DMS53 treated with DMSO at 0.1 percent for 48 hours (cell line): ENCODE data around the gene U2SURP.
"Not testable (repeated sequence)": the region's sequence is repeated elsewhere in the genome, so short reads cannot be mapped to it uniquely, and the experiment has no call there.

Source experiments
- DNase-seq: peaks from one replicate; lab custom pipeline; 2025; ENCODE audit not compliant: unreplicated experiment; lab: John Stamatoyannopoulos, UW

Gene U2SURP

GRCh38 chr3:142976621-142977398 is 24.6 kb upstream of the U2SURP start:
- peak; percentile 50 for DNase-seq

GRCh38 chr3:142977399-142977728 is 24.0 kb upstream of the U2SURP start:
- DNase-seq, result no peak

- DNase-seq, result no peak
Observed at GRCh38 chr3:142981108-142981507, 20.3 kb upstream of the U2SURP start.

- DNase-seq, result no peak
Observed at GRCh38 chr3:142982038-142982773, 19.2 kb upstream of the U2SURP start.

- no peak for DNase-seq
Observed at GRCh38 chr3:142983318-142983717, 18.1 kb upstream of the U2SURP start.

GRCh38 chr3:142984255-142984654 is 17.1 kb upstream of the U2SURP start:
- DNase-seq, result no peak

- DNase-seq, result peak; percentile 36
Observed at GRCh38 chr3:142987080-142987700, 14.2 kb upstream of the U2SURP start.

- no peak for DNase-seq
Observed at GRCh38 chr3:142987707-142988106, 13.7 kb upstream of the U2SURP start.

- not testable (repeated sequence) for DNase-seq
Observed at GRCh38 chr3:142988221-142988620, 13.1 kb upstream of the U2SURP start.

- not testable (repeated sequence) for DNase-seq
Observed at GRCh38 chr3:142988826-142989225, 12.5 kb upstream of the U2SURP start.

GRCh38 chr3:142990721-142991120 is 10.6 kb upstream of the U2SURP start:
- DNase-seq, result no peak

GRCh38 chr3:142992323-142992722 is 9.0 kb upstream of the U2SURP start:
- DNase-seq, result no peak

- DNase-seq, result peak; percentile 33
Observed at GRCh38 chr3:142993958-142994442, 7.4 kb upstream of the U2SURP start.

GRCh38 chr3:142997330-142997729 is 4.0 kb upstream of the U2SURP start:
- no peak for DNase-seq

GRCh38 chr3:142998439-142998838 is 2.9 kb upstream of the U2SURP start:
- no peak for DNase-seq

- DNase-seq, result no peak
Observed at GRCh38 chr3:142999881-143000280, 1.5 kb upstream of the U2SURP start.

GRCh38 chr3:143000528-143000927 is 842 bp upstream of the U2SURP start:
- DNase-seq, result no peak

- peak; percentile 79 for DNase-seq
Observed at GRCh38 chr3:143001034-143001368, 369 bp upstream of the U2SURP start.

- no peak for DNase-seq
Observed at GRCh38 chr3:143002083-143002712, 828 bp downstream of the U2SURP start.

- DNase-seq, result no peak
Observed at GRCh38 chr3:143002727-143003126, 1.4 kb downstream of the U2SURP start.

GRCh38 chr3:143004823-143005222 is 3.5 kb downstream of the U2SURP start:
- DNase-seq, result no peak

- no peak for DNase-seq
Observed at GRCh38 chr3:143010024-143010423, 8.7 kb downstream of the U2SURP start.
